ENCODE data around the gene TMEM100. TPM values are rescaled to one million over a fixed set of nuclear protein-coding genes. Genes with fewer than 3 reads are reported as not detected.

The TMEM100 gene
- total and polyA plus RNA-seq, 8 donors, result 0.29 to 51.6 (median 26.1) TPM

GRCh38 chr17:55728833-55729232, 6.2 kb upstream of the TMEM100 start:
- Histone ChIP-seq H3K4me3 (no peak overlapping the region), H3K36me3 (no peaks in the 10 kb centered on the region), H3K4me1 (peaks cover 0 to 75% (median 35%) of the 10 kb centered on the region in 4 donors), H3K27me3 (no peaks in the 10 kb centered on the region), H3K27ac (peak overlapping the region in 4 of 5 donors; percentile 30 to 81 (median 56)), H3K9me3 (no peaks in the 10 kb centered on the region)
- no peak for TF ChIP-seq CTCF (IDR thresholded peaks at IDR 0.05)
- TF ChIP-seq EP300 (IDR thresholded peaks at IDR 0.05), result no peak
- no peak for TF ChIP-seq POLR2A (IDR thresholded peaks at IDR 0.05)
- no peak for TF ChIP-seq POLR2AphosphoS5 (IDR thresholded peaks at IDR 0.05)
- no peak for DNase-seq
- WGBS, 5 donors, result 56 to 91% (median 77%) methylated on average over 5 of the region's 5 CpGs
- intact Hi-C loops (cut with DNase I; ENCODE audit: low total_unique reads), result no loop called here

GRCh38 chr17:55728361-55728760, 5.7 kb upstream of the TMEM100 start:
- Histone ChIP-seq H3K4me3 (no peak overlapping the region), H3K27ac (peak overlapping the region in 4 of 5 donors; percentile 30 to 81 (median 56)), H3K27me3 (no peaks in the 10 kb centered on the region), H3K4me1 (peaks cover 0 to 70% (median 31%) of the 10 kb centered on the region in 4 donors), H3K36me3 (no peaks in the 10 kb centered on the region), H3K9me3 (no peaks in the 10 kb centered on the region)
- intact Hi-C loops (cut with DNase I; ENCODE audit: low total_unique reads), result no loop called here
- no peak for TF ChIP-seq POLR2A (IDR thresholded peaks at IDR 0.05)
- TF ChIP-seq CTCF (IDR thresholded peaks at IDR 0.05), result no peak
- TF ChIP-seq EP300 (IDR thresholded peaks at IDR 0.05), result no peak
- TF ChIP-seq POLR2AphosphoS5 (IDR thresholded peaks at IDR 0.05), result no peak
- WGBS, 5 donors, result 74 to 82% (median 76%) methylated on average over 5 of the region's 5 CpGs
- DNase-seq, result no peak

DNA sequence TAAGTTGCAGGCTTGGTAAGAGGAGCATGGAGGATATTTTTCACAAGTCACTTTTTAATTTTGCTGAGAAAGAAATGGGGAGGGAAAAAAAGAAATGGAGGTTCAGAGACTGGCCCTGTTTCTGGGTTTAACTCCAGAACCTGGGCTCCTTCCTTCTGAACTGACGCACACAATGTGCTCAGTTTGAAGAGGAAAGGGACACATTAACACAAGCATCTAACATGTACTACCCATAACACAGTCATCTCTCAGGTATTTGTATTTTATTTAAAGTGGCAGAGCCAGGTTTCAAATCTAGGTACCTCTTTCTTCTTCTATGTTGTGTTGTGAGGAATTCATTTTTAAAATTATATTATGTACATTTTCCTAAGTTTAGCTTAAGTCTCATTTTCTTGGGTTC, 5.3 kb upstream of the TMEM100 start:
- 33 to 95% (median 86%) methylated on average over 1 of the region's 1 CpG for WGBS, 5 donors
- no peak for TF ChIP-seq POLR2A (IDR thresholded peaks at IDR 0.05)
- TF ChIP-seq EP300 (IDR thresholded peaks at IDR 0.05), result no peak
- TF ChIP-seq POLR2AphosphoS5 (IDR thresholded peaks at IDR 0.05), result no peak
- no peak for TF ChIP-seq CTCF (IDR thresholded peaks at IDR 0.05)
- intact Hi-C loops (cut with DNase I; ENCODE audit: low total_unique reads), result no loop called here
- peaks cover 0 to 70% (median 29%) of the 10 kb centered on the region in 4 donors for H3K4me1 ChIP-seq
- H3K27me3 ChIP-seq, result no peaks in the 10 kb centered on the region
- no peaks in the 10 kb centered on the region for H3K36me3 ChIP-seq
- DNase-seq, result no peak
- H3K4me3 ChIP-seq, result no peak overlapping the region
- peak overlapping the region in 4 of 5 donors; percentile 30 to 81 (median 56) for H3K27ac ChIP-seq
- no peaks in the 10 kb centered on the region for H3K9me3 ChIP-seq

DNA sequence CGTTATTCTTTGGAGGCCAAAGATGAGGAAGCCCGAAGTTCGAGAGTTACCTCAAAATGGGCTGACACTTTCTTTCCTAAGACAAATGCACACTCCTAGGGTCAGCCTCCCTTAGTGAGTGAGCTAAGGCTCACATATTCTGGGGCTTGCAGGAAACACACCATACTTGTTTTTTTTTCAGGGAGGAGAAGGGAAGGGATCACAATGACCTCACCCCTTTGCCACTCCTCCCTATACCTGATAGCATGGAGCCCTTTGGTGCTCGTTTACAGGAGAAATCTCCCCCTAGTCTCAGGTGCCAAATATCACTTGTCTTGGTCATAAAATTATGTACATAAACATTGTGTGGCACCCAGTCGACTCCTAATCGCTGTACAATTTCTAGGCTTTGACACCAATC, 4.6 kb upstream of the TMEM100 start:
- Histone ChIP-seq H3K4me3 (no peak overlapping the region), H3K4me1 (peaks cover 0 to 66% (median 26%) of the 10 kb centered on the region in 4 donors), H3K27me3 (no peaks in the 10 kb centered on the region), H3K36me3 (no peaks in the 10 kb centered on the region), H3K9me3 (no peaks in the 10 kb centered on the region), H3K27ac (peak overlapping the region in 4 of 5 donors; percentile 30 to 81 (median 56))
- WGBS, 5 donors, result 72 to 86% (median 79%) methylated on average over 6 of the region's 6 CpGs
- intact Hi-C loops (cut with DNase I; ENCODE audit: low total_unique reads), result no loop called here
- DNase-seq, result no peak
- TF ChIP-seq CTCF (IDR thresholded peaks at IDR 0.05) (no peak), EP300 (IDR thresholded peaks at IDR 0.05) (no peak), POLR2A (IDR thresholded peaks at IDR 0.05) (no peak), POLR2AphosphoS5 (IDR thresholded peaks at IDR 0.05) (no peak)

Data from stomach (tissue), 9 donors.